HG02981 (cell line): ENCODE results near the gene KIAA0930.
A peak's percentile ranks its signal among the peaks of the same experiment; 100 is the strongest.
"Not testable (repeated sequence)": the region's sequence is repeated elsewhere in the genome, so short reads cannot be mapped to it uniquely, and the experiment has no call there.

ENCODE experiments used
- ATAC-seq: cut with Tn5 transposase; IDR thresholded peaks from one replicate; pipeline ENCODE4 v1.9.1; 2021; ENCODE audit warnings: mild to moderate bottlenecking, moderate library complexity; ENCODE audit not compliant: unreplicated experiment

The KIAA0930 gene

GRCh38 chr22:45240810-45241631, at the start of gene KIAA0930:
Gene KIAA0930 (minus strand): TSS chr22:45240894. CDS start chr22:45240703, 191 bp downstream.
- peak; percentile 47 for ATAC-seq

GRCh38 chr22:45286854-45287551, 46.3 kb upstream of the KIAA0930 start:
- ATAC-seq: no peak

GRCh38 chr22:45285263-45286058, 44.8 kb upstream of the KIAA0930 start:
- no peak for ATAC-seq

- ATAC-seq: no peak
These were observed 44.1 kb upstream of the KIAA0930 start, which contains the start of gene UPK3A for GRCh38 chr22:45284705-45285262. Gene UPK3A (plus strand): TSS chr22:45284949. CDS start chr22:45285014, 65 bp downstream.

- no peak for ATAC-seq
These were observed 40.3 kb upstream of the KIAA0930 start for GRCh38 chr22:45281010-45281409.

GRCh38 chr22:45280587-45280980, 39.9 kb upstream of the KIAA0930 start:
- no peak for ATAC-seq

GRCh38 chr22:45278125-45278524, 37.4 kb upstream of the KIAA0930 start:
- ATAC-seq: no peak

- not testable (repeated sequence) for ATAC-seq
These were observed 37.0 kb upstream of the KIAA0930 start for GRCh38 chr22:45277720-45278119.

GRCh38 chr22:45276507-45277105, 35.9 kb upstream of the KIAA0930 start:
- no peak for ATAC-seq

- ATAC-seq: no peak
These were observed 32.9 kb upstream of the KIAA0930 start for GRCh38 chr22:45273452-45274075.

GRCh38 chr22:45272498-45272897, 31.8 kb upstream of the KIAA0930 start:
- no peak for ATAC-seq

- no peak for ATAC-seq
These were observed 31.0 kb upstream of the KIAA0930 start for GRCh38 chr22:45271667-45272201.

GRCh38 chr22:45270095-45271020, 29.7 kb upstream of the KIAA0930 start:
- ATAC-seq: no peak

- peak; percentile 67 for ATAC-seq
These were observed 28.5 kb upstream of the KIAA0930 start for GRCh38 chr22:45268958-45269844.

GRCh38 chr22:45268167-45268957, 27.7 kb upstream of the KIAA0930 start:
- no peak for ATAC-seq

- no peak for ATAC-seq
These were observed 24.8 kb upstream of the KIAA0930 start for GRCh38 chr22:45265535-45265934.
